Panc1 (cell line): ENCODE results near the gene PSMD8.

Experiments
- CTCF ChIP-seq: fragments of 450-650 bp; IDR thresholded peaks from 2 replicates; pipeline ENCODE4 v1.5.1; 2017; ENCODE audit warnings: mild to moderate bottlenecking
- POLR2AphosphoS5 ChIP-seq: IDR thresholded peaks from 2 replicates; pipeline ENCODE4 v1.6.1; 2012; ENCODE audit warnings: mild to moderate bottlenecking, low read depth, low read length, moderate library complexity
- SIN3A ChIP-seq: IDR thresholded peaks from 2 replicates; pipeline ENCODE4 v1.6.1; 2012; ENCODE audit warnings: low read depth, mild to moderate bottlenecking, low read length, moderate library complexity, borderline replicate concordance; ENCODE audit not compliant: insufficient read depth
- TF ChIP-seq, protein P1 (sequence below), 2 experiments: IDR thresholded peaks; 2 replicates each; pipeline ENCODE4 v1.6.1; 2011 to 2012; ENCODE audit warnings: low read depth in 2 of 2, control low read depth in 1 of 2, low read length in 1 of 2, mild to moderate bottlenecking in 1 of 2, moderate library complexity in 1 of 2; ENCODE audit not compliant: insufficient read depth in 1 of 2

- TF ChIP-seq CTCF (no peak), SIN3A (no peak), POLR2AphosphoS5 (no peak)
- TF ChIP-seq, protein P1, sequence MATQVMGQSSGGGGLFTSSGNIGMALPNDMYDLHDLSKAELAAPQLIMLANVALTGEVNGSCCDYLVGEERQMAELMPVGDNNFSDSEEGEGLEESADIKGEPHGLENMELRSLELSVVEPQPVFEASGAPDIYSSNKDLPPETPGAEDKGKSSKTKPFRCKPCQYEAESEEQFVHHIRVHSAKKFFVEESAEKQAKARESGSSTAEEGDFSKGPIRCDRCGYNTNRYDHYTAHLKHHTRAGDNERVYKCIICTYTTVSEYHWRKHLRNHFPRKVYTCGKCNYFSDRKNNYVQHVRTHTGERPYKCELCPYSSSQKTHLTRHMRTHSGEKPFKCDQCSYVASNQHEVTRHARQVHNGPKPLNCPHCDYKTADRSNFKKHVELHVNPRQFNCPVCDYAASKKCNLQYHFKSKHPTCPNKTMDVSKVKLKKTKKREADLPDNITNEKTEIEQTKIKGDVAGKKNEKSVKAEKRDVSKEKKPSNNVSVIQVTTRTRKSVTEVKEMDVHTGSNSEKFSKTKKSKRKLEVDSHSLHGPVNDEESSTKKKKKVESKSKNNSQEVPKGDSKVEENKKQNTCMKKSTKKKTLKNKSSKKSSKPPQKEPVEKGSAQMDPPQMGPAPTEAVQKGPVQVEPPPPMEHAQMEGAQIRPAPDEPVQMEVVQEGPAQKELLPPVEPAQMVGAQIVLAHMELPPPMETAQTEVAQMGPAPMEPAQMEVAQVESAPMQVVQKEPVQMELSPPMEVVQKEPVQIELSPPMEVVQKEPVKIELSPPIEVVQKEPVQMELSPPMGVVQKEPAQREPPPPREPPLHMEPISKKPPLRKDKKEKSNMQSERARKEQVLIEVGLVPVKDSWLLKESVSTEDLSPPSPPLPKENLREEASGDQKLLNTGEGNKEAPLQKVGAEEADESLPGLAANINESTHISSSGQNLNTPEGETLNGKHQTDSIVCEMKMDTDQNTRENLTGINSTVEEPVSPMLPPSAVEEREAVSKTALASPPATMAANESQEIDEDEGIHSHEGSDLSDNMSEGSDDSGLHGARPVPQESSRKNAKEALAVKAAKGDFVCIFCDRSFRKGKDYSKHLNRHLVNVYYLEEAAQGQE (IDR thresholded peaks at IDR 0.05; ENCODE audit: insufficient read depth in 1 of 2, low read depth in 2 of 2, low read length in 1 of 2): no peak
These were observed 18.3 kb upstream of the PSMD8 start for GRCh38 chr19:38355728-38356725.
